H1 (cell line): ENCODE results near the gene GALNT2. TPM values are rescaled to one million over a fixed set of nuclear protein-coding genes. Genes with fewer than 3 reads are reported as not detected.

Experiments
- CTCF ChIA-PET: fragments of 300-600 bp; sonication (Branson Sonifier 250); formaldehyde crosslinking; loops from one replicate; lab custom pipeline; 2021; ENCODE audit not compliant: partially characterized antibody; lab: Charles Lee
- POLR2A ChIA-PET: fragments of 300-600 bp; sonication (Branson Sonifier 250); formaldehyde crosslinking; loops from one replicate; lab custom pipeline; 2021; ENCODE audit warnings: inconsistent platforms; ENCODE audit not compliant: partially characterized antibody; lab: Charles Lee
- DNase-seq, 2 experiments: peaks; one replicate each; pipeline versions ENCODE4 v3.0.0 to v3.0.0-alpha.2; 2010 to 2022; ENCODE audit warnings: low spot score in 2 of 2, low read depth in 1 of 2, mixed read lengths in 1 of 2
- FAIRE-seq: peaks from 2 replicates; lab custom pipeline; 2011; peaks lifted over from hg19 to GRCh38; lab: Jason Lieb, UNC
- H2AFZ ChIP-seq: 2 replicates; pipeline ENCODE4 v1.8.1; 2012; ENCODE audit warnings: low read length, inconsistent platforms
- H2AK5ac ChIP-seq: 2 replicates; pipeline ENCODE4 v1.6.1; 2013; ENCODE audit warnings: low read depth, low read length
- H2BK120ac ChIP-seq: replicated peaks from 2 replicates; pipeline ENCODE3; 2013; ENCODE audit warnings: low read depth, low read length, inconsistent platforms
- H2BK12ac ChIP-seq: 2 replicates; pipeline ENCODE4 v1.6.1; 2013; ENCODE audit warnings: low read depth, low read length
- H2BK15ac ChIP-seq: 2 replicates; pipeline ENCODE4 v1.6.1; 2013; ENCODE audit warnings: low read length
- H2BK20ac ChIP-seq: 2 replicates; pipeline ENCODE4 v1.6.1; 2013; ENCODE audit warnings: low read length
- H2BK5ac ChIP-seq: 2 replicates; pipeline ENCODE4 v1.6.1; 2013; ENCODE audit warnings: low read depth, low read length
- H3K14ac ChIP-seq: 2 replicates; pipeline ENCODE4 v1.6.1; 2013; ENCODE audit warnings: inconsistent platforms; ENCODE audit not compliant: insufficient read length
- H3K18ac ChIP-seq: 2 replicates; pipeline ENCODE4 v1.6.1; 2013; ENCODE audit warnings: low read length; ENCODE audit errors: extremely low read depth
- H3K23ac ChIP-seq: 2 replicates; pipeline ENCODE4 v1.6.1; 2013; ENCODE audit warnings: inconsistent platforms; ENCODE audit not compliant: insufficient read length
- H3K23me2 ChIP-seq: 2 replicates; pipeline ENCODE4 v1.6.1; 2013; ENCODE audit warnings: low read depth, low read length
- H3K27ac ChIP-seq: 2 replicates; pipeline ENCODE4 v1.6.1; 2011; ENCODE audit warnings: low read depth, low read length, inconsistent platforms
- H3K27me3 ChIP-seq, 4 experiments: replicated peaks in 1 of 4; 1 replicate in 1 of 4; 2 replicates in 3 of 4; pipeline versions ENCODE4 v1.6.1 to v1.8.1; 2011 to 2013; ENCODE audit warnings: low read length in 3 of 4, mild to moderate bottlenecking in 3 of 4, inconsistent platforms in 2 of 4, mixed read lengths in 2 of 4, moderate library complexity in 1 of 4; ENCODE audit not compliant: control insufficient read depth in 3 of 4, insufficient read depth in 3 of 4; ENCODE audit errors: extremely low read depth in 1 of 4
- H3K36me3 ChIP-seq, 4 experiments: 2 replicates each; pipeline versions ENCODE4 v1.6.1 to v1.8.1; 2011 to 2013; ENCODE audit warnings: mild to moderate bottlenecking in 4 of 4, low read length in 3 of 4, moderate library complexity in 2 of 4, control low read depth in 1 of 4, inconsistent platforms in 1 of 4; ENCODE audit not compliant: insufficient read depth in 4 of 4, control insufficient read depth in 2 of 4
- H3K4ac ChIP-seq: replicated peaks from 2 replicates; pipeline ENCODE3; 2013; ENCODE audit warnings: low read length, low read depth, mixed read lengths, inconsistent platforms; ENCODE audit not compliant: insufficient read length
- H3K4me1 ChIP-seq, 4 experiments: replicated peaks in 1 of 4; 1 replicate in 1 of 4; 2 replicates in 3 of 4; pipeline versions ENCODE4 v1.6.1 to v1.8.1; 2011 to 2013; ENCODE audit warnings: low read length in 3 of 4, inconsistent platforms in 2 of 4, mixed read lengths in 1 of 4; ENCODE audit not compliant: insufficient read depth in 4 of 4, control insufficient read depth in 3 of 4
- H3K4me2 ChIP-seq, 2 experiments: 2 replicates each; pipeline versions ENCODE4 v1.6.1 to v1.8.1; 2011 to 2013; ENCODE audit warnings: low read depth in 2 of 2, low read length in 2 of 2, control low read depth in 1 of 2, inconsistent platforms in 1 of 2, mild to moderate bottlenecking in 1 of 2; ENCODE audit not compliant: insufficient read depth in 1 of 2
- H3K4me3 ChIP-seq, 4 experiments: fragments of 200-600, 300-600 bp in 1 of 4; sonication (generic), shearing (Covaris generic), sonication (Bioruptor Twin) in 1 of 4; 2 replicates each; pipeline versions ENCODE4 v1.5.1 to v1.8.1; 2011 to 2016; ENCODE audit warnings: low read length in 4 of 4, low read depth in 3 of 4, control low read depth in 2 of 4, inconsistent platforms in 2 of 4, mild to moderate bottlenecking in 2 of 4, mixed read lengths in 1 of 4, moderate library complexity in 1 of 4; ENCODE audit not compliant: insufficient read depth in 2 of 4; ENCODE audit errors: extremely low read depth in 1 of 4
- H3K56ac ChIP-seq: replicated peaks from 2 replicates; pipeline ENCODE3; 2013; ENCODE audit warnings: low read depth, mild to moderate bottlenecking, mixed read lengths, low read length, inconsistent platforms; ENCODE audit not compliant: insufficient read length
- H3K79me1 ChIP-seq: 2 replicates; pipeline ENCODE4 v1.6.1; 2013; ENCODE audit warnings: low read depth, low read length, control low read depth
- H3K79me2 ChIP-seq, 2 experiments: 2 replicates each; pipeline versions ENCODE4 v1.6.1 to v1.8.1; 2012 to 2013; ENCODE audit warnings: low read length in 2 of 2, mild to moderate bottlenecking in 2 of 2, inconsistent platforms in 1 of 2; ENCODE audit not compliant: insufficient read depth in 2 of 2, control insufficient read depth in 1 of 2
- H3K9ac ChIP-seq, 4 experiments: replicated peaks in 1 of 4; 1 replicate in 1 of 4; 2 replicates in 3 of 4; pipeline versions ENCODE4 v1.6.1 to v1.8.1; 2011 to 2013; ENCODE audit warnings: low read depth in 3 of 4, low read length in 3 of 4, control low read depth in 2 of 4, mild to moderate bottlenecking in 2 of 4, moderate library complexity in 2 of 4, inconsistent platforms in 1 of 4; ENCODE audit errors: extremely low read depth in 1 of 4
- H3K9me3 ChIP-seq, 2 experiments: 2 replicates each; pipeline versions ENCODE4 v1.6.1 to v1.8.1; 2012 to 2013; ENCODE audit warnings: mild to moderate bottlenecking in 2 of 2, moderate library complexity in 2 of 2, control low read depth in 1 of 2, inconsistent platforms in 1 of 2, low read depth in 1 of 2, low read length in 1 of 2, mixed read lengths in 1 of 2; ENCODE audit not compliant: insufficient read depth in 2 of 2
- H4K20me1 ChIP-seq, 2 experiments: replicated peaks in 1 of 2; 2 replicates each; pipeline versions ENCODE3 to v1.8.1; 2011 to 2013; ENCODE audit warnings: inconsistent platforms in 2 of 2, low read length in 2 of 2, mild to moderate bottlenecking in 1 of 2; ENCODE audit not compliant: insufficient read depth in 2 of 2, control insufficient read depth in 1 of 2
- H4K5ac ChIP-seq: 2 replicates; pipeline ENCODE4 v1.6.1; 2013; ENCODE audit warnings: low read length, low read depth, mixed read lengths, inconsistent platforms; ENCODE audit not compliant: insufficient read length
- H4K8ac ChIP-seq: 2 replicates; pipeline ENCODE4 v1.8.0; 2013; ENCODE audit warnings: mild to moderate bottlenecking, moderate library complexity, low read length, inconsistent platforms; ENCODE audit not compliant: insufficient read depth; ENCODE audit errors: extremely low read depth
- H4K91ac ChIP-seq: replicated peaks from 2 replicates; pipeline ENCODE3; 2013; ENCODE audit warnings: low read length, mixed read lengths, inconsistent platforms; ENCODE audit not compliant: insufficient read length
- GABPA ChIP-seq: IDR thresholded peaks from 2 replicates; pipeline ENCODE4 v1.6.1; 2011; ENCODE audit warnings: mild to moderate bottlenecking, low read length, moderate library complexity, borderline replicate concordance; ENCODE audit not compliant: insufficient read depth
- HDAC2 ChIP-seq, 2 experiments: fragments of 300-600 bp in 1 of 2; sonication (generic) in 1 of 2; IDR thresholded peaks; 2 replicates each; pipeline ENCODE4 v1.6.1; 2011 to 2012; ENCODE audit warnings: low read depth in 2 of 2, low read length in 2 of 2, mild to moderate bottlenecking in 2 of 2, moderate library complexity in 2 of 2, borderline replicate concordance in 1 of 2, inconsistent platforms in 1 of 2
- POLR2AphosphoS5 ChIP-seq: IDR thresholded peaks from 2 replicates; pipeline ENCODE4 v1.6.1; 2011; ENCODE audit warnings: low read depth, low read length
- RFX5 ChIP-seq: IDR thresholded peaks from 2 replicates; pipeline ENCODE4 v1.6.1; 2011; ENCODE audit warnings: low read depth, low read length, improper control_type of control experiment, borderline replicate concordance
- SIX5 ChIP-seq: IDR thresholded peaks from 2 replicates; pipeline ENCODE4 v1.6.1; 2011; ENCODE audit warnings: mild to moderate bottlenecking, low read depth, low read length
- SP1 ChIP-seq: IDR thresholded peaks from 2 replicates; pipeline ENCODE4 v1.6.1; 2011; ENCODE audit warnings: low read depth, low read length
- TAF7 ChIP-seq: optimal IDR thresholded peaks from 2 replicates; pipeline ENCODE3; 2011; ENCODE audit warnings: low read depth, mild to moderate bottlenecking, inconsistent platforms, low read length, moderate library complexity, borderline replicate concordance
- WGBS, 2 experiments: shearing (Covaris generic) in 1 of 2; methylation state at CpG; one replicate each; pipeline versions ENCODE4 v1.1.6 to v1.1.7; 2013 to 2015; ENCODE audit warnings: low lambda C conversion rate in 2 of 2, mixed read lengths in 2 of 2, inconsistent platforms in 1 of 2, low coverage in 1 of 2, missing lambda C conversion rate in 1 of 2; ENCODE audit not compliant: insufficient replicate concordance in 2 of 2, insufficient coverage in 1 of 2, insufficient read length in 1 of 2; ENCODE audit errors: extremely low coverage in 1 of 2, missing lambda C conversion rate in 1 of 2; 5-methylcytosine and 5-hydroxymethylcytosine counted together
- polyA plus RNA-seq, 7 experiments: library from polyadenylated mRNA; depleted of rRNA in 3 of 7; stranded (reverse) in 5 of 7; unstranded in 2 of 7; fragments of >200 nt in 5 of 7; fragments of 200-250 nt in 2 of 7; gene quantifications; 1 replicate in 5 of 7; 2 replicates in 1 of 7; 4 replicates in 1 of 7; pipeline versions ENCODE4 v1.2.1 to v1.2.3, GENCODE V29; 2011 to 2013; ENCODE audit warnings: missing spikeins in 2 of 7, mixed read lengths in 2 of 7
- total RNA-seq: library from RNA; stranded (reverse); fragmentation: NEBNext Ultra II Directional; extraction: Animal tissue kit (Norgen Biotek cat#: 25700); gene quantifications from 2 replicates; pipeline ENCODE4 v1.2.1, GENCODE V29; 2021

GALNT2 gene
- total and polyA plus RNA-seq, 2 of the 8 experiments (the other 6 are each of a cell fraction or from before 2014, with no cell fraction given), result 34.5 to 75.3 TPM

GRCh38 chr1:230074762-230075161, 7.7 kb downstream of the GALNT2 start:
- H3K4me1 ChIP-seq, result peaks cover 0 to 9% (median 4%) of the 10 kb centered on the region in 4 experiments; a peak in 3 of 7 replicates
- H4K20me1 ChIP-seq, result peaks cover 3 to 24% of the 10 kb centered on the region in 2 experiments
- peaks cover 18 to 94% of the 10 kb centered on the region in 2 experiments for H3K79me2 ChIP-seq
- H3K4ac ChIP-seq, result no peak overlapping the region
- ChIA-PET POLR2A (interaction anchor here (0.6 to 0.9 kb wide), 2 partner anchors 17 to 173 kb away, joined by 3 read pairs; no protein-coding TSS in a partner anchor), CTCF (no interaction called here)
- DNase-seq (peak in 1 of 2 experiments; percentile 32), FAIRE-seq (no peak)
- no peak overlapping the region for H3K18ac ChIP-seq
- no peaks in the 10 kb centered on the region for H3K36me3 ChIP-seq
- no peaks in the 10 kb centered on the region for H3K23me2 ChIP-seq
- H3K27me3 ChIP-seq, result no peaks in the 10 kb centered on the region; a peak in 2 of 7 replicates
- H4K5ac ChIP-seq, result no peak overlapping the region
- no peak overlapping the region for H2BK15ac ChIP-seq
- H3K27ac ChIP-seq, result no peak overlapping the region
- H2BK12ac ChIP-seq, result no peak overlapping the region
- H2BK120ac ChIP-seq, result no peak overlapping the region
- H4K8ac ChIP-seq, result no peak overlapping the region
- no peak overlapping the region for H3K4me3 ChIP-seq
- H2BK20ac ChIP-seq, result no peak overlapping the region
- H4K91ac ChIP-seq, result no peak overlapping the region
- TF ChIP-seq SP1, result no peak
- no peak for TF ChIP-seq POLR2AphosphoS5
- no peak for TF ChIP-seq RFX5
- TF ChIP-seq GABPA, result no peak
- TF ChIP-seq TAF7, result no peak
- TF ChIP-seq HDAC2 (IDR thresholded peaks at IDR 0.05; ENCODE audit: borderline replicate concordance in 1 of 2, low read depth in 2 of 2, low read length in 2 of 2), result no peak
- no peak for TF ChIP-seq SIX5
- H2BK5ac ChIP-seq, result no peak overlapping the region
- peaks cover 37% of the 10 kb centered on the region for H3K79me1 ChIP-seq
- H2AFZ ChIP-seq, result no peak overlapping the region
- H3K9me3 ChIP-seq, result no peaks in the 10 kb centered on the region
- no peak overlapping the region for H2AK5ac ChIP-seq
- H3K4me2 ChIP-seq, result no peak overlapping the region
- 87% methylated on average over 2 of the region's 2 CpGs; no CpG with 5 or more reads in 1 of the 2 experiments for WGBS, 2 experiments
- no peak overlapping the region for H3K14ac ChIP-seq
- H3K56ac ChIP-seq, result no peak overlapping the region
- H3K23ac ChIP-seq, result no peak overlapping the region
- H3K9ac ChIP-seq, result no peak overlapping the region
